Breast epithelium (tissue), 3 donors: ENCODE data around the gene SALL1.

ENCODE experiments used
- POLR2A ChIP-seq: fragments of 450-650 bp; IDR thresholded peaks from one replicate; pipeline ENCODE4 v1.6.1; 2016; ENCODE audit warnings: antibody characterized with exemption, mild to moderate bottlenecking, moderate library complexity
- POLR2AphosphoS5 ChIP-seq, 3 donors: sonication (generic); formaldehyde crosslinking; IDR thresholded peaks; one replicate each; pipeline ENCODE4 v1.6.1; 2017; ENCODE audit warnings: antibody characterized with exemption in 3 of 3
- TF ChIP-seq, protein P1 (sequence below), 3 donors: fragments of 450-650 bp; IDR thresholded peaks; one replicate each; pipeline ENCODE4 v1.5.1; 2016 to 2017; ENCODE audit warnings: antibody characterized with exemption in 3 of 3, mild to moderate bottlenecking in 3 of 3, moderate library complexity in 3 of 3

DNA sequence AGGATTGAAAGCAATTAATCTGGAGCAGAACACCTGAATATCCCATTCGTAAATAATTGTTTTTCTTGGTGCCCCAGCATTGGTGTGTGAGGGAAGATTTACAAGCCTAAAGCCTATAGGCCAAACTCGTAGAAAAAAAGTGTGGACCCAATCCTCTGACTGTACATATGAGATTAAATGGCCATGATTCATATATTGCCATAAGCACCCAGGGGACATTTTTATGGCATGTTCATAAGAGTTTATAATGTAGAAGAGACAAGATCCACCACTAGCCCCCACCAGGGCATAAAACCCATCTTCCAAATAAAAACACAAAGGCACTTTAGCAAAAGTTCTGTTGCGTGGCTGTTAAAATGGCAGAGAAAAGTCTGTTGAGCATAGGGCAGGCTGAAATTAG is 15.5 kb upstream of the SALL1 start:
- TF ChIP-seq, protein P1, sequence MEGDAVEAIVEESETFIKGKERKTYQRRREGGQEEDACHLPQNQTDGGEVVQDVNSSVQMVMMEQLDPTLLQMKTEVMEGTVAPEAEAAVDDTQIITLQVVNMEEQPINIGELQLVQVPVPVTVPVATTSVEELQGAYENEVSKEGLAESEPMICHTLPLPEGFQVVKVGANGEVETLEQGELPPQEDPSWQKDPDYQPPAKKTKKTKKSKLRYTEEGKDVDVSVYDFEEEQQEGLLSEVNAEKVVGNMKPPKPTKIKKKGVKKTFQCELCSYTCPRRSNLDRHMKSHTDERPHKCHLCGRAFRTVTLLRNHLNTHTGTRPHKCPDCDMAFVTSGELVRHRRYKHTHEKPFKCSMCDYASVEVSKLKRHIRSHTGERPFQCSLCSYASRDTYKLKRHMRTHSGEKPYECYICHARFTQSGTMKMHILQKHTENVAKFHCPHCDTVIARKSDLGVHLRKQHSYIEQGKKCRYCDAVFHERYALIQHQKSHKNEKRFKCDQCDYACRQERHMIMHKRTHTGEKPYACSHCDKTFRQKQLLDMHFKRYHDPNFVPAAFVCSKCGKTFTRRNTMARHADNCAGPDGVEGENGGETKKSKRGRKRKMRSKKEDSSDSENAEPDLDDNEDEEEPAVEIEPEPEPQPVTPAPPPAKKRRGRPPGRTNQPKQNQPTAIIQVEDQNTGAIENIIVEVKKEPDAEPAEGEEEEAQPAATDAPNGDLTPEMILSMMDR (IDR thresholded peaks at IDR 0.05), result no peak
- TF ChIP-seq POLR2A (no peak), POLR2AphosphoS5 (IDR thresholded peaks at IDR 0.05) (no peak)
